Measurements from ENCODE around the gene DIDO1. TPM values are rescaled to one million over a fixed set of nuclear protein-coding genes. Genes with fewer than 3 reads are reported as not detected.

The DIDO1 gene
- total RNA-seq, 2 experiments from 2014 or later = 51.9 to 54.3 TPM

DNA sequence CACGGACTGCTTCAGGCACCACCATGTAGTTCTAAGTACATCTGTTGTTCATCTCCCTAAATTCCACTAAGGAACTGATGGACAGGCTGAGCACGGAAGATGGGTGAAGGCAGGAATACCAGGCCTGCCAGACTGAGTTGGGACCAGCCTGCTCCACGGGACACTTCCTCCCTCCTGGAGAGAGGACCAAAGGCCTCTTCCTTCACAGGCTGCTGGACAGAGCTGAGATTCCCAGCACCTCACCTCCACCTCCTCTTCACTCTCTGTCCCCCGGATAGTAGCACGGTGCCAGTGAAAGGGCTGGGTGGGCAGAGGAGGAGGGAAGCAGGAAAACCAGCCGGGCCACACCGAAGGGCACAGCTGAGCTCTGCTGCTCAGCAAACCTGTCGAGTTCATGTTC is 41.7 kb downstream of the DIDO1 start:
- Mint-ChIP-seq H3K27ac (peak overlapping the region; percentile 12), H3K4me1 (ENCODE audit: low read depth) (peaks cover 14% of the 10 kb centered on the region), H3K27me3 (no peaks in the 10 kb centered on the region), H3K4me3 (no peak overlapping the region), H3K9me3 (no peaks in the 10 kb centered on the region), H3K36me3 (ENCODE audit: low read depth) (peaks cover 43% of the 10 kb centered on the region)
- DNase-seq = no peak
- Histone ChIP-seq H3K36me3 (ENCODE audit: insufficient read depth, low read length) (peaks cover 48% of the 10 kb centered on the region), H3K9me3 (ENCODE audit: control insufficient read depth in 1 of 2, insufficient read depth in 1 of 2, low read length in 2 of 2) (no peaks in the 10 kb centered on the region), H3K27me3 (ENCODE audit: control insufficient read depth in 1 of 2, insufficient read depth in 2 of 2, low read length in 2 of 2) (no peaks in the 10 kb centered on the region), H3K4me3 (ENCODE audit: low read length) (no peak overlapping the region), H3K27ac (ENCODE audit: low read depth in 1 of 2, low read length in 2 of 2) (no peak overlapping the region), H3K4me1 (ENCODE audit: insufficient read depth, low read length) (peaks cover 23% of the 10 kb centered on the region)
- CTCF ChIA-PET = no interaction called here
- intact Hi-C loops (cut with DNase I, micrococcal nuclease) = no loop called here
- POLR2A ChIA-PET = no interaction called here
- no peak for ATAC-seq (ENCODE audit: poor library complexity)
- TF ChIP-seq, protein P1, sequence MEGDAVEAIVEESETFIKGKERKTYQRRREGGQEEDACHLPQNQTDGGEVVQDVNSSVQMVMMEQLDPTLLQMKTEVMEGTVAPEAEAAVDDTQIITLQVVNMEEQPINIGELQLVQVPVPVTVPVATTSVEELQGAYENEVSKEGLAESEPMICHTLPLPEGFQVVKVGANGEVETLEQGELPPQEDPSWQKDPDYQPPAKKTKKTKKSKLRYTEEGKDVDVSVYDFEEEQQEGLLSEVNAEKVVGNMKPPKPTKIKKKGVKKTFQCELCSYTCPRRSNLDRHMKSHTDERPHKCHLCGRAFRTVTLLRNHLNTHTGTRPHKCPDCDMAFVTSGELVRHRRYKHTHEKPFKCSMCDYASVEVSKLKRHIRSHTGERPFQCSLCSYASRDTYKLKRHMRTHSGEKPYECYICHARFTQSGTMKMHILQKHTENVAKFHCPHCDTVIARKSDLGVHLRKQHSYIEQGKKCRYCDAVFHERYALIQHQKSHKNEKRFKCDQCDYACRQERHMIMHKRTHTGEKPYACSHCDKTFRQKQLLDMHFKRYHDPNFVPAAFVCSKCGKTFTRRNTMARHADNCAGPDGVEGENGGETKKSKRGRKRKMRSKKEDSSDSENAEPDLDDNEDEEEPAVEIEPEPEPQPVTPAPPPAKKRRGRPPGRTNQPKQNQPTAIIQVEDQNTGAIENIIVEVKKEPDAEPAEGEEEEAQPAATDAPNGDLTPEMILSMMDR (IDR thresholded peaks at IDR 0.05) = no peak

DNA sequence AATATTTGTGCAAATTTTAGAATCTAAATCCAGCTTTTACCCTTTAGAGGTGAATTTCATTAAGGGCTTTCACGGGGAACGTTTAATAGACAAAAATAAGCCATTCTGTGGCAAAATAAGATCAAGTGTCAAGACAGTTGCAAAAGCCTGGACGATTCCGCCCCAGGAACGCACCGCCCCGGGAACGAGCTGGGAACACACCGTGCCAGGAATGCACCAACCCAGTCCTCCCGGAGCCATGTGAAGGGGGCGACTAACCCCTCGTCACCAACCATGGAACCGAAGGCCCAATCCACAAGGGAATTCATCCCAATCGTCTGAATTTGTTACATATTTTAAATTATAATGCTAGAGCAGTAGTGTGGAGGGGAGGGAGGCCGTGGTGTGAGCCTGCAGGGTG is 43.9 kb downstream of the DIDO1 start:
- Mint-ChIP-seq H3K4me3 (no peak overlapping the region), H3K27me3 (no peaks in the 10 kb centered on the region), H3K27ac (no peak overlapping the region), H3K36me3 (ENCODE audit: low read depth) (peaks cover 33% of the 10 kb centered on the region), H3K9me3 (no peaks in the 10 kb centered on the region), H3K4me1 (ENCODE audit: low read depth) (peaks cover 17% of the 10 kb centered on the region)
- Histone ChIP-seq H3K27ac (ENCODE audit: low read depth in 1 of 2, low read length in 2 of 2) (no peak overlapping the region), H3K36me3 (ENCODE audit: insufficient read depth, low read length) (peaks cover 31% of the 10 kb centered on the region), H3K4me1 (ENCODE audit: insufficient read depth, low read length) (peaks cover 12% of the 10 kb centered on the region), H3K9me3 (ENCODE audit: control insufficient read depth in 1 of 2, insufficient read depth in 1 of 2, low read length in 2 of 2) (no peaks in the 10 kb centered on the region), H3K4me3 (ENCODE audit: low read length) (no peak overlapping the region), H3K27me3 (ENCODE audit: control insufficient read depth in 1 of 2, insufficient read depth in 2 of 2, low read length in 2 of 2) (no peaks in the 10 kb centered on the region)
- ATAC-seq (ENCODE audit: poor library complexity) (no peak), DNase-seq (no peak)
- ChIA-PET POLR2A (no interaction called here), CTCF (no interaction called here)
- intact Hi-C loops (cut with DNase I, micrococcal nuclease) = no loop called here
- TF ChIP-seq, protein P1 (IDR thresholded peaks at IDR 0.05) = no peak

DNA sequence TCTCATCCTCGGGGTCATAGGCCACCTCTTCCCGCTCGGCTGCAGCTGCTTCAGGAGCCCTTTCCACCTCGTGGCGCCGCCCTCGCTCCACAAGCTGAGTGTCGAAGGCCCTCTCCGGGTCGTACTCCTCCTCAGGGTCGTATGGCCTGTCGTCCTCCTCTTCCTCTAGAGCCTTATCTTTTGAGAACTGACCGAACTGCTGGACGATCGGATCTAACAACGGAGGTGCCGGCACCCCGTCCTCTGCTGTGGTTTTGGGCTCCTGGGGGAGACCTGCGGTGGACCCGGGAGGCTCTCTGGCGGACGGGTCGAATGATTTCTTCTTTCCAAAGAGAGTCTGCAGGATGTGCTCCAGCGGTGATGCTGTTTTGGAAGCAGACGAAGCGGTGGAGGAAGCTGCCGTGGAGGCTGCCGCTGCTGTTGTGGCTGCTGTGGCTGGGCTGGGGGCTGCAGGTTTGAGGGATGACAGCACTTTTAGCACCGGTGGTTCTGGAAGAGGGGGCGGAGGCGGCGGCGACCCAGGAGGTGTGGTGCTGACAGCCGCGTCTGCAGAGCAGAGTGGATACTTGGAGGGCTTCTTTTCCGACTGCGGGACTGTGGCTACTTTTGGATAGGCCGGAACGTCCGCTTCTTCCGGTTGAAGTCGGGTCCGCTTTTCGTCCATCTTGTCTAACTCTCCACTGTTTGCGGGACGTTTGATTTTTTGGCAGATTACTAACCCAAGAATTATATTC is 44.5 kb downstream of the DIDO1 start:
- H3K36me3 Mint-ChIP-seq (ENCODE audit: low read depth) = peaks cover 27% of the 10 kb centered on the region
- Histone ChIP-seq H3K4me3 (ENCODE audit: low read length) (no peak overlapping the region), H3K9me3 (ENCODE audit: control insufficient read depth in 1 of 2, insufficient read depth in 1 of 2, low read length in 2 of 2) (no peaks in the 10 kb centered on the region), H3K4me1 (ENCODE audit: insufficient read depth, low read length) (peaks cover 14% of the 10 kb centered on the region), H3K36me3 (ENCODE audit: insufficient read depth, low read length) (peaks cover 28% of the 10 kb centered on the region), H3K27ac (ENCODE audit: low read depth in 1 of 2, low read length in 2 of 2) (no peak overlapping the region), H3K27me3 (ENCODE audit: control insufficient read depth in 1 of 2, insufficient read depth in 2 of 2, low read length in 2 of 2) (no peaks in the 10 kb centered on the region)
- H3K27me3 Mint-ChIP-seq = no peaks in the 10 kb centered on the region
- ATAC-seq (ENCODE audit: poor library complexity) = no peak
- no peak overlapping the region for H3K4me3 Mint-ChIP-seq
- TF ChIP-seq, protein P1 (IDR thresholded peaks at IDR 0.05) = no peak
- POLR2A ChIA-PET = interaction anchor here (0.8 kb wide), 1 partner anchor 9 kb away, joined by 3 read pairs; no protein-coding TSS in a partner anchor
- intact Hi-C loops (cut with DNase I, micrococcal nuclease) = no loop called here
- H3K9me3 Mint-ChIP-seq = no peaks in the 10 kb centered on the region
- peaks cover 11% of the 10 kb centered on the region for H3K4me1 Mint-ChIP-seq (ENCODE audit: low read depth)
- H3K27ac Mint-ChIP-seq = no peak overlapping the region
- CTCF ChIA-PET = no interaction called here
- no peak for DNase-seq
